HG02798 (cell line): ENCODE measurements around the gene TUBD1.
"Not testable (repeated sequence)": the region's sequence is repeated elsewhere in the genome, so short reads cannot be mapped to it uniquely, and the experiment has no call there.

Experiments used
- ATAC-seq: cut with Tn5 transposase; IDR thresholded peaks from one replicate; pipeline ENCODE4 v1.9.1; 2021; ENCODE audit warnings: mild to moderate bottlenecking; ENCODE audit not compliant: unreplicated experiment, poor library complexity

The TUBD1 gene, protein sequence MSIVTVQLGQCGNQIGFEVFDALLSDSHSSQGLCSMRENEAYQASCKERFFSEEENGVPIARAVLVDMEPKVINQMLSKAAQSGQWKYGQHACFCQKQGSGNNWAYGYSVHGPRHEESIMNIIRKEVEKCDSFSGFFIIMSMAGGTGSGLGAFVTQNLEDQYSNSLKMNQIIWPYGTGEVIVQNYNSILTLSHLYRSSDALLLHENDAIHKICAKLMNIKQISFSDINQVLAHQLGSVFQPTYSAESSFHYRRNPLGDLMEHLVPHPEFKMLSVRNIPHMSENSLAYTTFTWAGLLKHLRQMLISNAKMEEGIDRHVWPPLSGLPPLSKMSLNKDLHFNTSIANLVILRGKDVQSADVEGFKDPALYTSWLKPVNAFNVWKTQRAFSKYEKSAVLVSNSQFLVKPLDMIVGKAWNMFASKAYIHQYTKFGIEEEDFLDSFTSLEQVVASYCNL

DNA sequence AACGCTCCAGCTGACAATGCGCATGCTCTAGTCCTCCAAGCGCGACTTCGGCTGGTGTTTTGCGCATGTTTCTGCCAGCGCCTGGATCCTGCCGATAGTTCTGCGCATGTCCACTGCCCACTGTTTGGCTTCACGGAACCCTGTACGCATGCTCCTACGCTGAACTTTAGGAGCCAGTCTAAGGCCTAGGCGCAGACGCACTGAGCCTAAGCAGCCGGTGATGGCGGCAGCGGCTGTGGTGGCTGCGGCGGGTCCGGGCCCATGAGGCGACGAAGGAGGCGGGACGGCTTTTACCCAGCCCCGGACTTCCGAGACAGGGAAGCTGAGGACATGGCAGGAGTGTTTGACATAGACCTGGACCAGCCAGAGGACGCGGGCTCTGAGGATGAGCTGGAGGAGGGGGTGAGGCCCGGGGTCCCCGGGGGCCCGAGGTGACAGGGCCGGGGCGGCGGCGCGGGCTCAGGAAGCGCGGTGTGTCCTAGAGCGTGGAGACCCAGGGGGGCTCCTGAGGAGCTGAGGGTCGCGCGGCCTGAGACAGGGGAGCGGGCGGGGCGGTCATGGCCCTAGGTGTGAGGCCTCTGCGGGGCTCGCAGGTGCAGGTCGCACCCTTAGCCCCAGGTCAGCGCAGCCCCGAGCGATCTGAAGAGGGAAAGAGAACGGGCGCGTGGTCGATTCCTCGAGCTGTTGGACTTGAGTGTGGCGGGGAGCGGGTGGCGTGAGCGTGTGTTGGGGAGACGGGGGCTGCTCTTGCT lies at the start of gene TUBD1, which contains the start of gene RPS6KB1:
Gene TUBD1 (minus strand): TSS at position 20 of the 752 bp plus-strand sequence. CDS start 1,941 bp downstream, outside the sequence.
Gene RPS6KB1 (plus strand): TSS at position 198 of the 752 bp plus-strand sequence. CDS start 64 bp downstream, at position 262.
- ATAC-seq, result peak; percentile 95

DNA sequence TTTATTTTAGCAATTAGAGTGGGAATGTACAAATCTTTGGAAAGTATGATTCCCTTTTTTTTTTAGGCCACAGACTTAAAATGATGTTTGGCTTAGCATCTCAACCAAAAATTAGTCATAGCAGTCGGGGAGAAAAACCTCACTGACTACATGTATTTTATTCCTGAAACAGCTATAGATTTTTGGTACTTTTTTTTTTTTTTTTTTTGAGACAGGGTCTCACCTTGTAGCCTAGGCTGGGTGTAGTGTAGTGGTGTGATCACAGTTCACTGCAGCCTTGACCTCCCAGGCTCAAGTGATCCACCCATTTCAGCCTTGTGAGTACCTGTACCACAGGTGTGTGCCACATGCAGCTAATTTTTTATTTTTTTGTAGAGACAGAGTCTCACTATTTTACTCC lies 48.4 kb upstream of the TUBD1 start:
- no peak for ATAC-seq

DNA sequence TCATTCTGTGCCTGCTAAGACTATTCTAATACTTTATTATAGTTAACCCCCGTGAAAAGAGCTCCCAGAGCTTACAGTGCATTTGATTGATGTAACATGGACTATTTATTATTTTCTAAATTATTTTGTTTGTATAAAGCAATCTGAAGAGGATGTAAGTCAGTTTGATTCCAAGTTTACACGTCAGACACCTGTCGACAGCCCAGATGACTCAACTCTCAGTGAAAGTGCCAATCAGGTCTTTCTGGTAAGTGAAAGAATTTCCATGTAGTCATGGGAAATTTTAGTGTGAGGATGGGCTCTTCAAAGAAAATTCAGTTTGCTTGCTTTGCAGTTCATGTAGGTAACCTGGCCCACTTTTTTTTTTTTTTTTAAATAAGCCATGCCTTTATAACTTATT lies 48.0 kb upstream of the TUBD1 start:
- ATAC-seq, result not testable (repeated sequence)

- ATAC-seq, result not testable (repeated sequence)
These were observed 40.6 kb upstream of the TUBD1 start for GRCh38 chr17:59933317-59933716.

DNA sequence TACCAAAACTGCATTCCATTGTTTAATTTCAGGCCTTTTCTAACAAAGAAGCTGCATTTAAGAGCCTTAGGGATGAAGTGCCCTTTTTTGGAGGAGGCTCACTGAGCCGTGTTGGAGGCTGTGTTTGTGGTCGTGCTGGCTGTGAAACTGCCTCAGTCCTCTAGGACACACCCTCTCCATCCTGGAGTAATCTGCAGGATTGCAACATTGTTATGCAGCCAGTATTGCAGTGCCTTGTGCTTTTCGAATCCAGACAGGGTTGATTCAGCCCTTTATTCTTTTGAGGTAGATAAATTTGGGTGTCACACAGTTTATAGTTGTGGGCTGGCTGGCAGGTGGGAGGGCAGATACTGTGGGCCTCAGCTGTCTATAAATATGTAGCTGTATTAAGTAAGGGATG lies 38.0 kb upstream of the TUBD1 start:
- not testable (repeated sequence) for ATAC-seq

DNA sequence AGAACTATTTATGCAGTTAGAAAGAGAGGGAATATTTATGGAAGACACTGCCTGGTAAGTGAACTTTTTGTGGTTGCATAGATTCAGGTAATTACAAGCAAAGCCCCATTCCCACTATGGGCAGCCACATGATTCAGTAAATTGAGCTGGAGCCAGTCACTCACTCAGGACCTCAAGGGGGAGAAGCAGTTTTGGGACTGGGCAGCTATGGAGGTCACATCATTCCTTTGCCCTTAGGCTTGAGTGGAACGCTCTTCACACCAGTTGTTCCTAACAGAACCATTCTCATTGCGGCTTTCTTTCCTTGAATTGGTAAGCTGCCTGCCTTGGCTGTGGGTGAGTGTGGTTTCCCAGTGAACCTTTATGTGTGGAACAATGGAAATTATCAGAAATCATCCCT lies 37.4 kb upstream of the TUBD1 start:
- not testable (repeated sequence) for ATAC-seq

DNA sequence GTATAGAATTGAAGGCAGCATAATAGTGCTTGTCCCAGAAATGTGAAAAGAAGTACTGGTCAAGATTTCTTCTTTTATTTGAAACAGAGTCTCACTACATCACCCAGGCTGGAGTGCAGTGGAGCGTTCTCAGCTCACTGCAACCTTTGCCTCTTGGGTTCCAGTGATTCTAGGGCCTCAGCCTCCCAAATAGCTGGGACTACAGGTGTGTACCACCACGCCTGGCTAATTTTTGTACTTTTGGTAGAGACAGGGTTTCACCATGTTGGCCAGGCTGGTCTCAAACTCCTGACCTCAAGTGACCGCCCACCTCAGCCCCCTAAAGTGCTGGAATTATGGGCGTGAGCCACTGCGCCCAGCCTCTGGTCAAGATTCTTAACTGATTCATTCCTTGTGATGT lies 27.9 kb upstream of the TUBD1 start:
- not testable (repeated sequence) for ATAC-seq

- ATAC-seq, result no peak
These were observed 23.7 kb upstream of the TUBD1 start for GRCh38 chr17:59916446-59916845.

GRCh38 chr17:59914274-59914854 lies 21.6 kb upstream of the TUBD1 start:
- ATAC-seq, result no peak

GRCh38 chr17:59907467-59907866 lies 14.7 kb upstream of the TUBD1 start:
- ATAC-seq, result no peak

DNA sequence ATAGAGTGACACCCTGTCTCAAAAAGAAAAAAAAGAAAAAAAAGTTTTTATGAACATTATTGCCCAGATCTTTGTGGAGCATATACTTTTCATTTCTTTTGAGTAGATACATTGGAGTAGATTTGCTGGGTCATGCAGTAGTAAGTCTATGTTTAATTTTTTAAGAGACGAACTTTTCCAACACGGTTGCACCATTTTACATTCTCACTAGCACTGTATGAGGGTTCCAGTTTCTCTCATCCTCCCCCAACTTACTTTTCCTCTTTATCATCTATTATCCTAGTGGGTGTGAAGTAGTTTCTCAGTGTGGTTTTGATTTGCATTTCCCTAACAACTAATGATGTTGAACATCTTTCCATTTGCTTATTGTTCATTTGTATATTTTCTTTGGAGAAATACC lies 10.7 kb upstream of the TUBD1 start:
- no peak for ATAC-seq

DNA sequence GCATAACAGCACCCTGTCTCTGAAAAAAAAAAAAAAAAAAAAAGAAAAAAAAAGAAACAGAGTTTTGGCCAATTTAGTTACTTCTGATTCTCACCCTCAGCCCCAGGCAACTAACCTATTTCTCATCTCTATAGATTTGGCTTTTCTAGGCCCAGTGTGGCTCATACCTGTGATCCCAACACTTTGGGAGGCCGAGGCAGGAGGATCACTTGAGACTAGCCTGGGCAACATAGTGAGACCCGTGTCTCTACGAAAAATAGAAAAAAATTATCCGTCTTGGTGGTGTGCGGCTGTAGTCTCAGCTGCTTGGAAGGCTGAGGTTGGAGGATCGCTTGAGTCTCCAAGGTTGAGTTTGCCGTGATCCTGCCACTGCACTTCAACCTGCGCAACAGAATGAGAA lies 8.9 kb upstream of the TUBD1 start:
- ATAC-seq, result no peak

GRCh38 chr17:59899099-59899498 lies 6.4 kb upstream of the TUBD1 start:
- ATAC-seq, result no peak

DNA sequence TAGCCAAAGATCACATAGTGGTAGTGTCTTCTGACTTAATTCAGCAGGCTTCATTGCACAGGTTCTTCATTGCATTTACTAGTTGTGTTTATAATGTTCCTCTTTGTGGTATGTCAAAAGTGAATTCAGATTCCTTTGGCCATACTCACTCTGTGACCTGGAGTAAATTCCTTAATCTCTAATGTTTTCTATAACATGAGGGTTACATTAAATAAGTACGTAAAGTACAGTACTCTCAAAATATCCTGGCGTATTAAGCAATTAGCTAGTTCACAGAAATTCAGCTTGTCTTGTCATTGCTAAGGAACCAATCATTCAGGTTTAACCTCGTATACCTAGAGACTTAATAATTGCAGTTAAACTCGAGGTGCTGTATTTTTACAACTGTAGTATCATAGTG lies 4.3 kb upstream of the TUBD1 start:
- ATAC-seq, result no peak

DNA sequence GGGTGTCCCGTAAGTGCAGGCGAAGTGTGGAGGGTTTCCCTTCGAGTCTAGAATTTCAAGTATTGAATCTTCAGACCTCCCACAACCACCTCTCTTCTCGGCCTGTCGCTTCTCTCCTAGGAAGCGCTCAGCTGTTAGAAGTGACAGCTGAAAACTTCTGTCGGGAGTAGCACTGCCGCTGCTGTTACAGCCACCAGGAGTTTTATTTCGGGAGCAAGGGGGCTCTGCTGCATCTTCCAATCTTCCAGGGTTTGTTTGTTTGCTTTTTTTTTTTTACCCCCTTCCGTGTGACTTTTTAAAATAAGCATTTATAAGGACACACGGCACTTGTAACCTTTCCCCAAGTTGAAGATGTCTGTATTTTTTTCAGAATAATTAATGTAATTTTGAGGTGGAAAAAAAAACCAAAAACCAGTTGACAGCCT lies 945 bp upstream of the TUBD1 start:
- peak; percentile 2 for ATAC-seq

- peak; percentile 56 for ATAC-seq
These were observed 356 bp downstream of the TUBD1 start for GRCh38 chr17:59892251-59892923.

- ATAC-seq, result no peak
These were observed 2.0 kb downstream of the TUBD1 start for GRCh38 chr17:59890720-59891119.

DNA sequence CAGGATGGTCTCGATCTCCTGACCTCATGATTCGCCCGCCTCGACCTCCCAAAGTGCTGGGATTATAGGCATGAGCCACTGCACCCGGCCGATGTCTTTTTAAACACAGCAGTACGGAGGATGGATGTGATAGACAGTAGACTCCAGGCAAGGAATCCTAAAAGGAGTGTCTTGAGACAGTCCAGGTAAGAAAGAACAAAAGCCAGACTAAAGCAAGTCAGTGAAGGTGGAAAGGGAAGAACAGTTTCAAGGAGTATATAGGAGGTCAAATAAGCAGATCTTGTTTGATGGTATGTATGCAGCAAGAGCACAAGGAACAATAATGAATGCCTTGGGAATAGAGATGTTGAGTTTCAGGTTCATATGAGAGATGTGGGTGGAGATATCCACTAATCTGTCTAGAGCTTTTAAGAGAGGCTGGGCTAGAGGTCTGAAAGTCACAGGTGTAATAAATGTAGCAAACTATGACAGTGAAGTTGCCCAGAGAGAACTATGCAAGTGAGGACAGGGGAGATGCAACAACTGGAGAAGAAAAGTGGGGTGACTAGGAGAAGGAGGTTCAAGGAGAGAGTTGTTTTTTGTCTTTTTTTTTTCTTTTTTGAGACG lies 4.5 kb downstream of the TUBD1 start:
- ATAC-seq, result no peak

DNA sequence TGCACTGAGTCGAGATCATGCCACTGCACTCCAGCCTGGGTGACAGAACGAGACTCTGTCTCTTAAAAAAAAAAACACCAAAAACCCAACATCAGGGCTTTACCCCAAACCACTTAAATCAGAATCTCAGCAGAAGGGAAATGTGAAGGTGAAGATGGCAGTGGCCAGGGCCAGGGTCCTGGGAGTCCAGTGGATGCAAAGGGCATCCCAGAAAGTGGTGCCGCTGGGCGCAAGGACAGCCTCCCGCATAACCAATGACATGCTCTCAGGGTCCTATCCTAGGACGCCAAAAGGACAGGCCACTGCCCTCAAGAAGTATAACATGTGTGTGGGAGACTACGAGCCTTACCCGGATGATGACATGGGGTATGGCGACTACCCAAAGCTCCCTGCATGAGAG lies 7.9 kb downstream of the TUBD1 start:
- ATAC-seq, result no peak

DNA sequence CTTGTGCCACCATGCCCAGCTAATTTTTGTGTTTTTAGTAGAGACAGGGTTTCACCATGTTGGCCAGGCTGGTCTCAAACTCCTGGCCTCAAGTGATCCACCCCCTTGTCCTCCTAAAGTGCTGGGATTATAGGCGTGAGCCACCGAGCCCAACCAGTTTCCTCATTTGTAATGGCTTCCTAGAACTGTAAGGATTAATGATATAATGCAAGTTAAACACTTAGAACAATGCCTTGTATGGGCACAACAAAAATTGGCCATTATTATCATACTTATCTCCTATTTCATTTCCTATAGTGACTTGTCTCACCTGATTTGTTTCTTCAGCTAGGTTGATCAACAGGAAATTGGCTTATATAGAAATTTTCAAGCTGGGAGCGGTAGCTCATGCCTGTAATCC lies 14.1 kb downstream of the TUBD1 start:
- ATAC-seq, result no peak
